ENCODE measurements around the gene EFS. TPM values are rescaled to one million over a fixed set of nuclear protein-coding genes. Genes with fewer than 3 reads are reported as not detected.
A peak's percentile ranks its signal among the peaks of the same experiment; 100 is the strongest.

The EFS gene
- total and polyA plus RNA-seq, 2 experiments from 2014 or later, result 9.7 to 21.9 TPM

DNA sequence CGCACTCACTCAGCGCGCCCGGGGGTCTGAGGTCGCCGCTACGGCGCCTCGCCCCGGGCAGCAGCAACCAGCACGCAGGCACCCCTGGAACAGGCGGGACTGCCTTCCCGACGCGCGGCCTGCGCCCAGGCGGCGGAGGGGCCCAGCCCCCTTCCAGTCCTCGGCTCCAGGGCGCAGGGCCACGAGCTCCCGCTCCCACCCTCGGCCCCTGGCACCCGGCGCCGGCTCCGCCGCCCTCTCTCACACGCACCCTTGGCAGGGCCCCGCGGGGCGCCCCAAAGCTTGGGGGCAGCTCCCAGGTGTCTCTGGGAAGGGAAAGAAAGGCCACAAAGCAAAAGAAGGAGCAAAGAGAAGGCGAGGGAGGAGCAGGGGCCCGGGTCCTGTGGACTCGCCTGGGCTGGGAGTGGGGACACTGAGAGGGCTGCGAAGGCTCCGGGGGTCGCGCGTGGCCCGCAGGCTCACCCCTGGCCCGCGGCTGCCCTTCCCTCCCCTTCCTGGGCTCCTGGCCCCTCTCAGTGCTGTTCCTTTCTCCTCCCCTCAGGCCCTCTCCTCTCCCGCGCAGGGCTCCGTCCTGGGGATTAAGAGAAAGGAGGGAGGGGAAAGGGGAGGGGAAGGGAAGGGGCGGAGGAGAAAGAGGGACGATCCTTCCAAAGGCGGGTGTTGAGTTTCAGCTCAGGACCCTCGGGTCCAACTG lies 907 bp upstream of the EFS start:
- Histone ChIP-seq H3K4me2 (peak overlapping the region; percentile 96), H3K79me2 (peaks cover 42% of the 10 kb centered on the region), H3K9me3 (ENCODE audit: low read depth) (no peaks in the 10 kb centered on the region), H3K36me3 (replicated peaks; ENCODE audit: insufficient read depth, low read depth) (no peaks in the 10 kb centered on the region), H3K27me3 (no peaks in the 10 kb centered on the region), H4K20me1 (ENCODE audit: insufficient read depth, poor library complexity, severe bottlenecking) (peaks cover 11% of the 10 kb centered on the region), H3K27ac (peak overlapping the region; percentile 99), H3K4me3 (peak overlapping the region; percentile 61), H3K9me2 (replicated peaks; ENCODE audit: insufficient read depth) (no peaks in the 10 kb centered on the region), H3K4me1 (ENCODE audit: insufficient read depth) (peaks cover 14% of the 10 kb centered on the region), H2AFZ (peak overlapping the region; percentile 80)
- peak; percentile 86 for DNase-seq (ENCODE audit: low spot score)
- TF ChIP-seq EZH2phosphoT487 (IDR thresholded peaks at IDR 0.05; ENCODE audit: low read depth, severe bottlenecking, unreplicated experiment), result no peak
- no peak for TF ChIP-seq EZH2 (IDR thresholded peaks at IDR 0.05; ENCODE audit: borderline replicate concordance)
- TF ChIP-seq, protein P1, sequence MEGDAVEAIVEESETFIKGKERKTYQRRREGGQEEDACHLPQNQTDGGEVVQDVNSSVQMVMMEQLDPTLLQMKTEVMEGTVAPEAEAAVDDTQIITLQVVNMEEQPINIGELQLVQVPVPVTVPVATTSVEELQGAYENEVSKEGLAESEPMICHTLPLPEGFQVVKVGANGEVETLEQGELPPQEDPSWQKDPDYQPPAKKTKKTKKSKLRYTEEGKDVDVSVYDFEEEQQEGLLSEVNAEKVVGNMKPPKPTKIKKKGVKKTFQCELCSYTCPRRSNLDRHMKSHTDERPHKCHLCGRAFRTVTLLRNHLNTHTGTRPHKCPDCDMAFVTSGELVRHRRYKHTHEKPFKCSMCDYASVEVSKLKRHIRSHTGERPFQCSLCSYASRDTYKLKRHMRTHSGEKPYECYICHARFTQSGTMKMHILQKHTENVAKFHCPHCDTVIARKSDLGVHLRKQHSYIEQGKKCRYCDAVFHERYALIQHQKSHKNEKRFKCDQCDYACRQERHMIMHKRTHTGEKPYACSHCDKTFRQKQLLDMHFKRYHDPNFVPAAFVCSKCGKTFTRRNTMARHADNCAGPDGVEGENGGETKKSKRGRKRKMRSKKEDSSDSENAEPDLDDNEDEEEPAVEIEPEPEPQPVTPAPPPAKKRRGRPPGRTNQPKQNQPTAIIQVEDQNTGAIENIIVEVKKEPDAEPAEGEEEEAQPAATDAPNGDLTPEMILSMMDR (IDR thresholded peaks at IDR 0.05; ENCODE audit: poor library complexity), result no peak
- 1% methylated on average over 31 of the region's 51 CpGs for WGBS (ENCODE audit: low lambda C conversion rate, missing lambda C conversion rate)

DNA sequence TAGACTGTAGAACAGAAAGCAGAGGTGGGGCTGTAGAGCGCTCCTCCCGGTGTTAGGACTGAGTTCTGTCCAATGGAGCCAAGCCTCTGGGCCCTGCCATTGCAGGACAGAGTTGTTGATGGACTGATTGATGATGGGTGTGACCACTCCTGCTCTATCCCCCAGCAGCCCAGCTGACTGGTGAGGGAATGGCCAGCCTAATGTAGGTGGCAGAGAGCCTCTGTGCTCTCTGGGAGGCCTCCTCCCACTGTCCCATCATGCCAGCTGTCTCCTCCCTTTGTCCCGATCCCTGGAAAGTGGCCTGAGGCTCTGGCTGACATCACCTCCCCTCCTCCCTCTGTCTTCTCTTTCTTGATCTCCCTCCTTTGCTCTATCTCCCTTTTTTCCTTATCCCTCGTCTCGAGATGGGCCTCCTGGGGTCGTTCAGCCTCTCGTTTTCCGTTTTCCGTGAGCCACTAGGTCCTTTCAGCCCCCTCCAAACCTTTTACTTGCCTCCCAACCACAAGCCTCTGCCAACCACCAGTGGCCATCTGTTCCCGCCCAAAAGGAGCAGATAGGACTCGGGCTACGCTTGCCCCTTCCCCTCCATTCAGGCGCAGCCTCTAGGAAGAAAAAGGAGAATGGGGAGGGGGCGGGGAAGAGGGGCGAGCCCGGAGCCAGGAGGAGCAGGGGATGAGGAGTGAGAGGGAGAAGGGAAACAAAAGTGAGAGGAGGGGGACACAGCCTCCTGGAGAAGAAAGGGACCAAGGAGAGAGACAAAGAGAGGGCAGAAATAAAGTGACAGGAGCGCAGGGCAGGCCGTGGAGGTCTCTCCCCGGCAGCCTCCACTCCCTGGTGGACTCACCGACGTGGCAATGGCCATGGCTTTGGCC lies 572 bp downstream of the EFS start:
- peak overlapping the region; percentile 96 for H3K4me2 ChIP-seq
- no peaks in the 10 kb centered on the region for H3K27me3 ChIP-seq
- DNase-seq (ENCODE audit: low spot score), result peak; percentile 42
- H3K79me2 ChIP-seq, result peaks cover 45% of the 10 kb centered on the region
- peak overlapping the region; percentile 80 for H2AFZ ChIP-seq
- H3K9me2 ChIP-seq (replicated peaks; ENCODE audit: insufficient read depth), result no peaks in the 10 kb centered on the region
- TF ChIP-seq EZH2phosphoT487 (IDR thresholded peaks at IDR 0.05; ENCODE audit: low read depth, severe bottlenecking, unreplicated experiment) (no peak), EZH2 (IDR thresholded peaks at IDR 0.05; ENCODE audit: borderline replicate concordance) (no peak)
- TF ChIP-seq, protein P1 (IDR thresholded peaks at IDR 0.05; ENCODE audit: poor library complexity), result no peak
- H3K27ac ChIP-seq, result peak overlapping the region; percentile 99
- no peaks in the 10 kb centered on the region for H3K36me3 ChIP-seq (replicated peaks; ENCODE audit: insufficient read depth, low read depth)
- H3K9me3 ChIP-seq (ENCODE audit: low read depth), result no peaks in the 10 kb centered on the region
- H3K4me3 ChIP-seq, result peak overlapping the region; percentile 61
- WGBS (ENCODE audit: low lambda C conversion rate, missing lambda C conversion rate), result 15% methylated on average over 18 of the region's 21 CpGs
- H4K20me1 ChIP-seq (ENCODE audit: insufficient read depth, poor library complexity, severe bottlenecking), result peaks cover 14% of the 10 kb centered on the region
- peaks cover 14% of the 10 kb centered on the region for H3K4me1 ChIP-seq (ENCODE audit: insufficient read depth)

DNA sequence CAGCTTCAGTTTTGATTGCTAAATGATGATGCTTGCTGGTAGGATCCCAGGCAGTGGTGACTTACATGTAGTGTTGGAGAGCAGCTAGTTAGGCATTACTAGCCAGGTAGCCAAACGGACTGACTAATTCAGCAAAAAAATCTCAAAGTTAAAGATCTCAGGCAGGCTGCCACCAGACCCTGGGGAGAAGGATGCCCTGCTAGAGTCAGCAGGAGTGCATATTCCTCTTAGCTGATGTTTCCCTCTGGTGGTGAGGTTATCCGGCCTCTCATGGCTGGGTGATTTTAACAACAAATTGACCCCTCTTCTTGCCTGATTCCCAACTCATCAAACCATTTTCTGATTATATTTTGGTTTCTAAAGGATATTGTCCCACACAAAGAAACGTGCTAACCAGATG lies 2.8 kb downstream of the EFS start:
- no peaks in the 10 kb centered on the region for H3K9me3 ChIP-seq (ENCODE audit: low read depth)
- no peak for DNase-seq (ENCODE audit: low spot score)
- no peak overlapping the region for H2AFZ ChIP-seq
- WGBS (ENCODE audit: low lambda C conversion rate, missing lambda C conversion rate), result 77% methylated on average over 3 of the region's 3 CpGs
- H4K20me1 ChIP-seq (ENCODE audit: insufficient read depth, poor library complexity, severe bottlenecking), result peaks cover 14% of the 10 kb centered on the region
- H3K9me2 ChIP-seq (replicated peaks; ENCODE audit: insufficient read depth), result no peaks in the 10 kb centered on the region
- no peaks in the 10 kb centered on the region for H3K36me3 ChIP-seq (replicated peaks; ENCODE audit: insufficient read depth, low read depth)
- H3K4me3 ChIP-seq, result no peak overlapping the region
- TF ChIP-seq EZH2phosphoT487 (IDR thresholded peaks at IDR 0.05; ENCODE audit: low read depth, severe bottlenecking, unreplicated experiment), result no peak
- TF ChIP-seq, protein P1 (IDR thresholded peaks at IDR 0.05; ENCODE audit: poor library complexity), result peak; percentile 10
- no peaks in the 10 kb centered on the region for H3K27me3 ChIP-seq
- no peak overlapping the region for H3K4me2 ChIP-seq
- H3K4me1 ChIP-seq (ENCODE audit: insufficient read depth), result peaks cover 12% of the 10 kb centered on the region
- peaks cover 45% of the 10 kb centered on the region for H3K79me2 ChIP-seq
- H3K27ac ChIP-seq, result no peak overlapping the region
